Myocyte (in vitro differentiated cells): ENCODE data around the gene SLC9C2. TPM values are rescaled to one million over a fixed set of nuclear protein-coding genes. Genes with fewer than 3 reads are reported as not detected.
A peak's percentile ranks its signal among the peaks of the same experiment; 100 is the strongest.
"Not testable (repeated sequence)": the region's sequence is repeated elsewhere in the genome, so short reads cannot be mapped to it uniquely, and the experiment has no call there.

Source experiments
- DNase-seq: peaks from one replicate; pipeline ENCODE4 v3.0.0-alpha.2; 2012; ENCODE audit warnings: low read depth
- polyA plus RNA-seq: library from polyadenylated mRNA; unstranded; fragments of >200 nt; gene quantifications from one replicate; pipeline ENCODE4 v1.2.1, GENCODE V29; 2012; ENCODE audit warnings: missing spikeins
- total RNA-seq: library from RNA; depleted of rRNA; stranded (reverse); fragments of >200 nt; gene quantifications from 2 replicates; pipeline ENCODE4 v1.2.3, GENCODE V29; 2014

The SLC9C2 gene
- total RNA-seq: 0.03 TPM in 1 of 2 replicates, not detected in the other
- polyA plus RNA-seq: not detected

GRCh38 chr1:173603056-173603591 lies at the start of gene SLC9C2:
Gene SLC9C2, minus strand, starts transcription at chr1:173603072. Its CDS starts 1,296 bp downstream, at chr1:173601776.
- peak; percentile 55 for DNase-seq

- DNase-seq: no peak
Observed at GRCh38 chr1:173648880-173649605, 46.2 kb upstream of the SLC9C2 start.

- no peak for DNase-seq
Observed at GRCh38 chr1:173646656-173647055, 43.8 kb upstream of the SLC9C2 start.

GRCh38 chr1:173642450-173643139 lies 39.7 kb upstream of the SLC9C2 start:
- not testable (repeated sequence) for DNase-seq

- no peak for DNase-seq
Observed at GRCh38 chr1:173639102-173639501, 36.2 kb upstream of the SLC9C2 start.

- DNase-seq: no peak
Observed at GRCh38 chr1:173638043-173639021, 35.5 kb upstream of the SLC9C2 start.

- DNase-seq: not testable (repeated sequence)
Observed at GRCh38 chr1:173637236-173638042, 34.6 kb upstream of the SLC9C2 start.

- DNase-seq: no peak
Observed at GRCh38 chr1:173635116-173635515, 32.2 kb upstream of the SLC9C2 start, which contains the start of gene TEX50. Gene TEX50, plus strand, starts transcription at chr1:173635338. Its CDS starts 184 bp downstream, at chr1:173635522.

GRCh38 chr1:173628888-173629287 lies 26.0 kb upstream of the SLC9C2 start:
- no peak for DNase-seq

- DNase-seq: no peak
Observed at GRCh38 chr1:173627269-173627668, 24.4 kb upstream of the SLC9C2 start.

- DNase-seq: no peak
Observed at GRCh38 chr1:173616859-173617258, 14.0 kb upstream of the SLC9C2 start.

GRCh38 chr1:173613086-173613485 lies 10.2 kb upstream of the SLC9C2 start:
- not testable (repeated sequence) for DNase-seq

- DNase-seq: no peak
Observed at GRCh38 chr1:173608503-173609216, 5.8 kb upstream of the SLC9C2 start.

- no peak for DNase-seq
Observed at GRCh38 chr1:173601588-173601987, 1.3 kb downstream of the SLC9C2 start.

- DNase-seq: no peak
Observed at GRCh38 chr1:173596097-173596825, 6.6 kb downstream of the SLC9C2 start.

GRCh38 chr1:173591138-173591537 lies 11.7 kb downstream of the SLC9C2 start:
- not testable (repeated sequence) for DNase-seq

- no peak for DNase-seq
Observed at GRCh38 chr1:173590557-173590956, 12.3 kb downstream of the SLC9C2 start.

GRCh38 chr1:173581383-173582079 lies 21.3 kb downstream of the SLC9C2 start:
- no peak for DNase-seq
